Skeletal muscle cell (primary cell): ENCODE data around the gene CDH8.
"Not testable (repeated sequence)": the region's sequence is repeated elsewhere in the genome, so short reads cannot be mapped to it uniquely, and the experiment has no call there.

Experiments used
- DNase-seq: peaks from one replicate; pipeline ENCODE4 v3.0.0-alpha.2; 2010; ENCODE audit warnings: low read depth
- H3K4me3 ChIP-seq: 2 replicates; pipeline ENCODE4 v1.5.1; 2011; ENCODE audit warnings: low read depth, mild to moderate bottlenecking, control low read depth, low read length, moderate library complexity

CDH8 gene

DNA sequence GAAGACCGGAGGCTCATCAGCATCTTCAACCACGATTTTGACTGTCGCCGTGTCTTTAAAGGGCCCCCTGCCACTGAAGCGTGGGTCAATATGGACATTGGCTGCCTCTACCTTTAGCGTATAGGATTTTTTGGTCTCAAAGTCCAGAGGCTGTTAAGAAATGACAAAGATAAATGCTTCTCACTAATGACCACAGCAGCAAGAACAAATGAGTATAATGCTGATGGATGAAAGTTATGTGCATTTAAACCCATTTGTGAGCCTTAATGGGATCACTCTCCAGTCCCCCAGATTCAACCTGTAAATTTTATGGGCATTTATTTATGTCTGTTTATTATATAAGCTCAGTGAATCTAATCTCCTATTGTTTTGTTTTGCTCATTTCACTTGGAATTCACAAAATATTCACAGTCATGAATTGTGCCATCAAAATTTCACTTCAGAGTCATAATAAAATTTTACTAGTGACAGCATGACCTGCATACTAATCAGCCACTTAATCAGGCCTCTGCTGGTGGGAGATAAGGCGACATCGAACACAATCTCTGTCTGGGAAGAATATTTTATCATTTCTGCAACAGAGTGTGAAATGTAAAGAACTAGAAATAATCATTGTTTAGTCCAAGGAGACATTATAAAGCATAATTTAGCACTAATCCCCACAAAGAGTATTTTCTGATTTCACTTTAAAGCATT lies 218.5 kb downstream of the CDH8 start:
- no peak overlapping the region for H3K4me3 ChIP-seq
- no peak for DNase-seq

DNA sequence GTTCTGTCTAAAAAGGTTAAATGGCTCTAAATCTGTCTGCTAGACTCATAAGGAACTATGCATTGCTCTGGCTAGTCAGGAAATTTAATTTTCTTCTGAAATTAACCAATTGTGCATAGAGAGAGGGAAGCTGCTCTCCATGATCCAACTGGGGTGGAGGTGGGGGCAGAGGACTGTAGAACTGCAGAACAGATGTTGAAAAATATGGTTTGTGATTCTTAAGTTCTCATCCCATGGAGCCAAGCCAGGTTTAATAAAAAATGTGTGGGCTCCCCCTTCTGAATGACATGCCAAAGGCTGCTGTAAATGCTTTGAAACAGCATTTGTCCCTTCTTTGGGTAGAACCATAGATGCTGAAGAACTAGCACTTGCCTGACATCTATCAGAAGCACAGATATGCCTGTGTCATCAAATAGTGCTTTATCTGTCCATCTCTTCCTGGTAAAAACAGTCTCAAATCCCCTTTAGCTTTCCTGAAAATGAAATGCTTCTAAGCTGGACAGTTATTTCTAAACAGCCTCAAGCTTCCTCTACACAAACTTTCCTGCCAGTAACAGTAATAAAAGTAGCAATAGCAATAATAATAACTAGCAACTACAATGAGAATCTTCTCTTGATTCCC lies 221.4 kb downstream of the CDH8 start:
- no peak overlapping the region for H3K4me3 ChIP-seq
- no peak for DNase-seq

DNA sequence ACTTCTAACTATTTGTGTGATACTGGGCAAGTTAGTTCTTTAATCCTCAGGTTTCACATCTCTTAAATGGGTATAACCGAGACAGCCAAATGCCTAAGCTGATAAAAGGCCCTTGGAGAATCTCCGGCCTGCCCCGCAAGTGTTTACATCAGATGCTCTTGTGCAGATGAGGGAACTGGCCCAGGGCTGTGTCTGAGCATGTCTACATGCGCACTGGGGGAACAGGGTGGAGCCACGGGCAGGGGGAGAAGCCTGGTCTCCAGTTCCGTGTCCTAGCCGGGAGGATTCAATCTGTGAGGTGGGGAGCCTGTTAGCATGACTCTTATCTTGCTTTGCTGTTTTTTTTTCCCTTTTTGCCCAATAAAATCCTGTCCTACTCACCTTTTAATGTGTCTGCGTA lies 222.9 kb downstream of the CDH8 start:
- H3K4me3 ChIP-seq = no peak overlapping the region

DNA sequence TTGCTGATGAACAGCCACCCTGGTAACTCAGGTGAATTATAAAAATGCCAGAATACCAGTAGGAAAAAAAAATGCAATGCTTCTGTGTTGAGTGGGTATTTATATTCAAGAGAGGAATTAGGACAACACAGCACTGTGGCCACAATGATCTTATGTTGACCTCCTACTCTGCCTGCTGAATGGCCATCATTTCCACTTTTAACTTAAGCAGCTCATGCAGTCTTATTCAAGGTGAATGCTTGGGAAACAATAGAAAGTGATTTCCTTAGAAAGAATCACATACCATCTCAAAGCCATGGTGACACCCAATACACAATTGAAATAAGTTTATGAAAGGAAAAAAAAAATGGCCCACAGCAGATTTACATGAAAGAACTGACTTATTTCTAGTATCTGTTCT lies 224.0 kb downstream of the CDH8 start:
- DNase-seq = no peak

More for the DNA sequence above, 222.9 kb downstream of the CDH8 start:
- no peak for DNase-seq

DNA sequence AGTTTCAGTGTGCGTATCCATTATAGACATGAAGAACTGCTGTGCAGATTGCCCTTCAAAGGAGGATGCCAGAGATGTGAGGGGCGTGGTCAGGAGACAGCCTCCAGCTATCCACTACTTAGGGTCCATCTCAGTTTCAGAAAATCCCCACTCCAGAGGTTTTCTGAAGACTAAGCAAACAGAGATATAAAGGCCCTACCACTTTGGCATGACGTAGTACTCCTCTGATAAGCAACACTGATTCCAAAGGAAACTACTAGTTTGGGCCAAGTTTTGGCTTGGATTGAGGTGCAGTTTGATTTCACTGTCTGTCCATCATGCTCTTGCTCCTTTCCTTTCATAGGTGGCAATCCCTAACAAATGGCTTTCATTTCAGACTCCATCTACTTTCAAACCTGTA lies 228.7 kb downstream of the CDH8 start:
- no peak overlapping the region for H3K4me3 ChIP-seq
- DNase-seq = no peak

More for the DNA sequence above, 224.0 kb downstream of the CDH8 start:
- H3K4me3 ChIP-seq = no peak overlapping the region

DNA sequence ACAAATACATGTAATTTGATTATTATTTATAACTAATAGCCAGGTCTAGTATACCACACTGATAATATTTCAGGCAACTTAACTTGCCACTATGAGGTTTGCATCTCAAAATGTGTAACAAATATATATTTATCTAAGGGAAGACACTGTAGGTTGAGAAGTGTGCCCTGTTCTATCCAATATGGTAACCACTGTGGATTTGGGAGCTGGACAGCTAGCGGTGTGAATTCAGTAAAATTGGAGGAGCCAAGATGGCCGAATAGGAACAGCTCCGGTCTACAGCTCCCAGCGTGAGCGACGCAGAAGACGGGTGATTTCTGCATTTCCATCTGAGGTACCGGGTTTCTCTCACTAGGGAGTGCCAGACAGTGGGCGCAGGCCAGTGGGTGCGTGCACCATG lies 235.0 kb downstream of the CDH8 start:
- DNase-seq, H3K4me3 ChIP-seq: not testable (repeated sequence)

DNA sequence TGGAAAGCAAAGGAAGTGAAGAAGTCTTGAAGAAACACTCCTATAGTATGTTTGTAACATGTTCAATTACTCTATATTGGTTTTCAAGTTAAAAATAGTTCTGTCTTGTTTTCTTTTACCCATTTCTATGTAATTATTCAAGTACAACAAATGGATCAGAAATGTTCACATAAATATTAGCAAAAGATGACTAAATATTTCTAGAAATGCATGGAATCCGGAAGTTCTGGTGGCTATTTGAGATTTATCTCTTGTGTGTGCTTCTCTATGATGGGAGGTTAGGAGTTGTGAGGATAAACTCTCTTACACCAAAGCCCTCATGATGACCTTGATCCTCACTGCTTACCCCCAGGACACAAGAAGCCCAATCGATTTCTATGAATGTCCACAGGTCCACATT lies 237.5 kb downstream of the CDH8 start:
- H3K4me3 ChIP-seq = no peak overlapping the region
- DNase-seq = no peak

DNA sequence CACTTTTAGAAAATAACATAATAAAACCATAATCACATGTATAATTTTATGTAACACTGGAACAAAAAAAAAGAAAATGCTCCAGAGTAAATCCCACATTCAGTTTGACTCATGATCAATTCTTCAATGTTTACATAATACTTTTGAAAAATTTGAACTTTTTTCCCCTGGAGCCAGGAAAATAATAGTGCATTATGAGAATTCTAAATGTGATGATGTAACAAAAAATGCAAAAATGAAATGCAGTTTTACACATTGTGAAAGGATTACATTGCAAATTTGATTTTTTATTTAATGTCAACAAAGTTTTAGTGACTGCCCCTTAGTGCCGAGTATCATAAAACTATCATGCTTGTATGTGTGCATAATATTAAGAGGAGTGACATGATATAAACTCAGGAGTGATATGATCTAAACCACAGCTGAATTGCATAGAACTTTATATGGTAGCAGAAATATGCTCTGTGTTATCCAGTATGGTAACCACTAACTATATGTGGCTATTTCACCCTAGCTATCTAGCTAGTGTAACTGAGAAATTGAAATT lies 238.2 kb downstream of the CDH8 start:
- DNase-seq = no peak

DNA sequence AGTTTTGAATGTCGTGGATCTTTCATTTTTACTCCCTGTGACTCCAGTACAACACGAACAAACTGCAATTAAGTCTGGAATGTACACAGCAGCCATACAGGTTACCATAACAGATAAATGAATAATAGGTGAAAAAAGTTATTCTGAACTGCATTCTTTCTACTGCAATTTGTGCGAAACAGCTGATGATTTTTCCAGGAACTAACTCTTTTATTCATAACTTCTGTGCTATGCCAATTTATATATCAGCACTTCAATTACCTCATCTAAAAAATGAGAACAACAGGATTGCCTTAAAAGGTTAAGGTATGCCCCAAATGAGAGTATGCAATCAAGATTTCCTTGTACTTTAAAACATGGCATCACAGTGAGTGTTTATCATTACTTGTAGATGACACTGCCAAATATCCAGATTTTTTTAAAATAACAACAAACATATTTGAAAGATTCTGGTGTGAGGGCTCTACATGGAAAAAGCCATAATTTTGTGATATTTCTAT lies 238.9 kb downstream of the CDH8 start:
- no peak overlapping the region for H3K4me3 ChIP-seq
- DNase-seq = no peak

More for the DNA sequence above, 238.2 kb downstream of the CDH8 start:
- H3K4me3 ChIP-seq = no peak overlapping the region

DNA sequence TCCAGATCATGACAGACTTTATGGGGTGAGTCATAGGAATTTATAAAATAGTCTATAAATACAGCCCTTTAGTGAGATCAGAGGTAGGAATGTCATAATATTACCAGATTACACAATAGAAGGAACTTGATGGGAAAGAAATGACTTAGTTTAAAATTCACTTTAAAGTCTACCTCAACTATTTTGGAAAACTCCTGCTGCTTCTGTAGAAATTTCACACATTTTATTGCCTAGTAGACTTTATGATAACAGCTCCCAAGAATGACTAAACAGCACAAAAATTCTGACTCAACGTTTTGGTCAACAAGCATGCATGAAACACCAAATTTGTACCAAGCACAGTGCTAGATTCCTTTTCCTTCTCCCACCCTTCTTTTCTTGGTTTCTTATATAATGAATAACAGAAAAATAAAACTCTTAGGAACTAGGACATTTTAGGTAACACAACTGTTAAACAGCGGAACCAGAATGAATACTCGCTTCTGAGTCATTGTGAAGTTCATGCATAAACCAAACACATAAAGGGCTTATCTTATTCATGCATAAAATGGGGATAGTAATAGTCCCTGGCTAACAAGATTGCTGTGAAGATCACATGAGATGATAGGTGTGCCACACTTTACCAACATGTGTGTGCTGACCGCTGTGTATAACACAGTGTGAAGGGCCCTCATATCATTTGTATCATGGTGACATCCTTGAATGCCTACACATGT lies 243.9 kb downstream of the CDH8 start:
- peak; percentile 75 for DNase-seq

DNA sequence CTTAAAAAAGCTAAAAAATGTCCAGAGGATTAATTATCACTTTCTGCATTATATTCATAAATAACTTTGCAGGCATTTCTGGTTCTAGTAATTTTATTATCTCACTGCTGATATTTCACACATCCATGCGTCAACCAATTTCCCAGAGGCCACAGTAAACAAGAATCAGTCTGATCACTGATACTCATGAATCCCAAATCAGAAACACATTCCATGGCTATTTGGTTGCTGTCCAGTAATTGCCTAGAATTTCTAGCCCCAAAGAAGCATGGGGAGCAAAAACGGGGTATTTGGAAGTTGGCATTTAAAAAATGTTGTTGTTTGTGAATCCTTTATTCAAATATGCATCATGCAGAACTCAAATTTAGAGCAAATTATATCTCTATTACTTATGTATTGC lies 244.8 kb downstream of the CDH8 start:
- H3K4me3 ChIP-seq = no peak overlapping the region
- DNase-seq = no peak

More for the DNA sequence above, 243.9 kb downstream of the CDH8 start:
- no peak overlapping the region for H3K4me3 ChIP-seq

DNA sequence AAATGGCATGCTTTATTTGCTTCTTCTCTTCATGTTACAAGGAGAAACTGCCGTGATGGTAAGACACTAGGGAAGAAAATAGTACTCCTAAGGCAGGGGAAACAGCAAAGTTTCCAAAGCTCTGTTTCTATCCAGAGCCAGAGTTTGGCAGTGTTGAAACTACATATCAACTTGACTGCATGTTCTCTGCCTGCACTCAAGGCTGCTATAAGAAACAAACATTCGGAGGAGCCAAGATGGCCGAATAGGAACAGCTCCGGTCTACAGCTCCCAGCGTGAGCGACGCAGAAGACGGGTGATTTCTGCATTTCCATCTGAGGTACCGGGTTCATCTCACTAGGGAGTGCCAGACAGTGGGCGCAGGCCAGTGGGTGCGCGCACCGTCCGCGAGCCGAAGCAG lies 254.4 kb downstream of the CDH8 start:
- H3K4me3 ChIP-seq, DNase-seq: not testable (repeated sequence)

DNA sequence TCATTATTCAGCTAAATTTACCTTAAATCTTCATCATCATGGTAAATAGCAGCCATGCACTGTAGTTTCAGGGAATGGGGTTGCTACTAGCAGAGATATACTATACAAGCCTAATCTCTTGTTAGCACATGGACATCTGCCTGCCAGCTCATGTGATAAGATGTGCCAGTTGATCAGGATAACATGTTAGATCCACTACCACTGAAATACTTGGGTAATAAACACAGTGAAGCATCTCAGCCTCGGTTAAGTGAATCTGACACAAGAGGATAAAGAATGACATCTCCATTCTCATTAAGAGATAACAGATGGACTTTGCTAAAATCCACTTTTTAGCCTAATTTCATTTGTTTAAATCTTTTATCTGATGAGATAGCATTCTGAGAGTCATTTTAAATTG lies 256.1 kb downstream of the CDH8 start:
- H3K4me3 ChIP-seq = no peak overlapping the region
- no peak for DNase-seq

DNA sequence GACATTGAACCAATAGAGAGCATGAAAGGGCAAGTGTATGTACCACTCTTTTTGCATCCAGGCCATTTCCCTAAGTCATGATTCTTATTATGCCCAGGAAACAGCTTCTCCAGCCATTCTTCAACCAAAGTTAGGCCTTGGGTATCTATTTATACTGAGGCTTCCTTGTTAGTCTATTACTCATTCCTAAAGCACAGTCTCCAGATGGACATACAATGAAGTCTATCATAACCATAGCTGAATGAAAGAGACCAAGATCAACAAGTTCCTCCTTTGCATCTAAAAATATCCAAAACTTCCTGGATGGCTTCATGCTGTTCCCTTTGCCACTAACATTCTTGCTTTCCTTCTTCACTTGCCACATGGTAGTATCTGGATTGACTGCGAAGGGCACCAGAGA lies 265.9 kb downstream of the CDH8 start:
- DNase-seq = no peak
- no peak overlapping the region for H3K4me3 ChIP-seq

DNA sequence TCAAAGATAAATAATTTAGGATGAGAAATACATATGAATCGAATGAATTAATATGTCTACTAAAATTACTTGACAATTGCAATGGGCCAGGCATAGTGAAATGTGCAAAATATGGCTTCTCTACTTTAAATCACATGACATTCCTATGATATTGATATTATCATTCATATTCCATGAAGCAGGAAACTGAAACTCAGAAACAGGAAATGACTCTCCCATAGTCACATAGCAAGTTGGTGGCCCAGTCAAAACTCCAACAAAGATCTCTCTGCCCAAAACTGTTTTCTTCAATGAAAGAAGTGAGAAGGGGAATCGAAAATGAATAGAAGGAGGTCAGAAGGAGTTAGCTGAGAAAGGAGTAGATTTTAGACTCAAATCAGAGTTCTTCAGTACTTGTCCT lies 272.2 kb downstream of the CDH8 start:
- DNase-seq = no peak
- H3K4me3 ChIP-seq = no peak overlapping the region

DNA sequence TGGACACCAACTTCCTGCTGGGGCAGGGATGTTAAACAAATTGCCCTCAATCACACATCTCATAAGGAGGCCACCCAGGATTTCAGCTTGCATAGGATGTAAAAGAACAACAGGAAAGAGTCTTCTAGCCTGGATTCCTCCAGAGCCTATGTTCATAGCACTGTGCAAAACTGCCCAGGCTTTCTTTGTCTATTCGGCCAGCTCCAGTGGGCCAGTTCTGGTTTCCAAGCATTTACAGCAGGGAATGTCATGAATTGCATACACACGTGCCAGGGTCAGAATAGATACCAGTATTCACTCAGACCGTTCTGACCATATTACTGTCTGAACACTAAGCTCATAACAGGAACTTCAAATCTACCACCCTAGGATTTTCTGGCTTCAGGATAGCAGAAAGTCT lies 273.2 kb downstream of the CDH8 start:
- H3K4me3 ChIP-seq = no peak overlapping the region
- no peak for DNase-seq

DNA sequence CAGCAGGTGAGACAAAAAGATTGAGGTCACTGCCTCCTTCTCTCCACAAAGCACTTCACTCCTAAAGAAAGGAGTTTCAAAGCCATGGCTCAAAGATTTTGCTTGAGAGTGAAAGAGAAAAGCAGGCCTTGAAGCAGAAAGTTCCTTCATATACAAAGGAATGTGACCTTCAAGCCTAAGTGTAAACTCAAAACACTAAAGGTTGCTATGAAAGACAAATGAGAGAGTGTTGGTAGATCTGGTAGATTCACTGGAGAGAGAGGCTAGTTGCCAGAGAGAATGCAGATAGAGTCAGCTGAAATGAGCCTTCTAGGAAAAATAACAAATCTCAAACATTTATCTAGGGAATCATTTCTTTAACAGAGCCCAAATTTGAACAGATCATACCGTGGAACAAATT lies 305.2 kb downstream of the CDH8 start:
- H3K4me3 ChIP-seq = no peak overlapping the region
- DNase-seq = no peak

DNA sequence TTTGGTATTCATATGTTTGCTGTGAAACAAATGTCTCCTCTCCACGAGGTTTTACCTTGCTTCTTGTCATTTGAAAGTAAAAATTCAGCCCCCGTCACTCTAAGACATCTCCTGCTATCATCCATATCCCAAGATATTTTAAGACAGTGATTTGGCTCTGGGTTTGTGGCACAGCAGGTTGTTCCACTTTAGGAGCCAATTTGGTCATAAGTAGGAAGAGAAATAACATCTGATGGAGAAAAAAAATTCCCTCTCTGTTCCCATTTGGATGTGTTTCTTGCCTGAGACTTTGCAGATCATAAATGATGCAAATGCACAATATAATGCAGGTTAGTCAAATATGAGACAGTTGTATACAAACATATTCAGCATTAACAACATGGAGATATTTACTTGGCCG lies 309.5 kb downstream of the CDH8 start:
- DNase-seq = no peak
- no peak overlapping the region for H3K4me3 ChIP-seq

DNA sequence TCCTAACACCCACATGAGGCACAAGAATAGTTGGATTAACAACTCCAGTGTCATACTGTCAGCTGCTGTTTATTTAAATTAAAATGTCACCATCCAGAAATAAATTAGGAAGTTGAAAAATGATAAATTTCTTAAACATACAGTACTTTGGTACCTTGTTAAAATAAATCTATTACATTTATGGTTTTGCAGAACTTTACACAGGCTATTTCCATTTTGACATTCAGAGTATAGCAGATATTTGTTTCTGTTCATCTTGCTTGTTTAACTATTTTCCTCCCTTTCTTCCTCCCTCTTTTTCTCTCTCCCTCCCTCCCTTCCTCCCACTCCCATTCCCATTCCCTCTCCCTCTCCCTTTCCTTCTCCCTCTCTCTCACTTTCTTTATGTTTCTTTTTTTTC lies 310.1 kb downstream of the CDH8 start:
- no peak for DNase-seq
- no peak overlapping the region for H3K4me3 ChIP-seq

DNA sequence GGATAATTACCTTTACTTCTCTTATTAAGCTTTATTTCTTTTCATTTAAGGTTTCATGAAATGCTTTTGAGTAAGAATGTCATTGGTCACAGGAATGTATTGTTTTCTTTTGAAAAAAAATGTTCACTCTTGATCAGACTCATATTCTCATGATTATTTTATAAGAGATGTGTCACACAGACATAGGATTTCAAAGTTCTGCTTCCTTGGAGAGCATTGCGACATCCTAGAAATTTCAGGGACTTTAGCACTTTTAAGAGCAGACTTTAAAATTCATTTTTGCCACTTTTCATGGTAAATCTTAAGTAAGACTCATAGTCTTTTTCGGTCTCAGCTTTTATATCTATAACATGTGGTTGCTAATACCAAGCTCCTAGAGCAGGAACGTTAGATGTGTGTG lies 314.7 kb downstream of the CDH8 start:
- no peak for DNase-seq
- H3K4me3 ChIP-seq = no peak overlapping the region
